Adrenal gland (tissue), 12 donors: ENCODE results near the gene UROD. TPM values are rescaled to one million over a fixed set of nuclear protein-coding genes. Genes with fewer than 3 reads are reported as not detected.

Experiments used
- DNase-seq, 7 donors: peaks; one replicate each; pipeline ENCODE4 v3.0.0-alpha.2; 2019 to 2020
- H3K27ac ChIP-seq, 5 donors: fragments of 200-600 bp; sonication (generic) in 4 of 5; 1 replicate in 3 of 5; 2 replicates in 2 of 5; pipeline versions ENCODE4 v1.5.1 to v1.8.0; 2016 to 2020; ENCODE audit warnings: mild to moderate bottlenecking in 1 of 5
- H3K27me3 ChIP-seq: fragments of 200-600 bp; 2 replicates; pipeline ENCODE4 v1.8.0; 2021
- H3K36me3 ChIP-seq, 2 donors: fragments of 200-600 bp; replicated peaks in 1 of 2; 1 replicate in 1 of 2; 2 replicates in 1 of 2; pipeline versions ENCODE4 v1.5.1 to v1.8.0; 2018 to 2022
- H3K4me1 ChIP-seq, 2 donors: fragments of 200-600 bp; replicated peaks in 1 of 2; 1 replicate in 1 of 2; 2 replicates in 1 of 2; pipeline versions ENCODE4 v1.5.1 to v1.8.0; 2018 to 2021
- H3K4me3 ChIP-seq, 4 donors: fragments of 200-600 bp; sonication (generic) in 3 of 4; one replicate each; pipeline ENCODE4 v1.5.1; 2016 to 2018
- H3K9me3 ChIP-seq, 3 donors: fragments of 200-600 bp; sonication (generic) in 1 of 3; replicated peaks in 1 of 3; 1 replicate in 2 of 3; 2 replicates in 1 of 3; pipeline versions ENCODE4 v1.5.1 to v1.8.0; 2016 to 2021
- CTCF ChIP-seq, 6 experiments: fragments of 450-650 bp in 4 of 6; fragments of 200-600 bp in 2 of 6; sonication (generic) in 1 of 6; IDR thresholded peaks; 1 replicate in 5 of 6; 2 replicates in 1 of 6; pipeline versions ENCODE4 v1.5.1 to v1.8.0; 2016 to 2021; ENCODE audit warnings: antibody characterized with exemption in 6 of 6, mild to moderate bottlenecking in 2 of 6, moderate library complexity in 1 of 6
- POLR2A ChIP-seq, 2 donors: fragments of 450-650 bp; IDR thresholded peaks; one replicate each; pipeline ENCODE4 v1.6.1; 2017; ENCODE audit warnings: antibody characterized with exemption in 2 of 2, mild to moderate bottlenecking in 2 of 2, moderate library complexity in 1 of 2
- WGBS, 4 donors: extraction: QIAGEN DNeasy Blood & Tissue Kit in 2 of 4; methylation state at CpG; one replicate each; pipeline versions ENCODE4 v1.1.5 to v1.1.7; 2013 to 2017; 5-methylcytosine and 5-hydroxymethylcytosine counted together
- intact Hi-C, 2 donors: fragments of 100-400 bp; cut with DNase I; formaldehyde crosslinking; loops; one replicate each; pipeline versions ENCODE4 v1.14.1 to v1.15.0; 2022 to 2023
- polyA plus RNA-seq, 3 donors: library from polyadenylated mRNA; stranded (reverse); fragments of 200-250 nt in 2 of 3; fragments of 350-450 nt in 1 of 3; fragmentation: Illumina TruSeq in 1 of 3; extraction: RNeasy Lipid Tissue Mini Kit (QIAGEN cat#74804) in 1 of 3; gene quantifications; one replicate each; pipeline ENCODE4 v1.2.3, GENCODE V29; 2013 to 2014
- total RNA-seq, 9 donors: library from RNA; depleted of rRNA in 4 of 9; stranded (reverse); fragments of >200 nt in 4 of 9; fragments of 120-200 nt in 1 of 9; fragmentation: NEBNext Ultra II Directional in 1 of 9; extraction: Animal tissue kit (Norgen Biotek cat#: 25700) in 1 of 9; gene quantifications; one replicate each; pipeline versions ENCODE4 v1.1.0 to v1.2.4, GENCODE V29; 2013 to 2023
- donor health status: healthy with polysubstance abuse.
- donor health status: Bipolar disorder and iron deficiency.
- donor health status: DM: yes; HTN: yes; CAD: no.
- donor health status: DM: no; HTN: no; CAD: no.
- donor health status: DM: no; HTN: no; CAD: no.
- donor health status: DM: yes; HTN: yes; CAD: no.

Gene UROD
- total and polyA plus RNA-seq, 12 donors, result 169 to 380 (median 221) TPM

- H3K36me3 ChIP-seq, result peaks cover 0 to 47% of the 10 kb centered on the region in 2 donors
- H3K27me3 ChIP-seq, result no peaks in the 10 kb centered on the region
- H3K27ac ChIP-seq, result peak within 1 kb of the TSS; percentile 83 to 94 (median 92)
- H3K4me1 ChIP-seq, result peaks cover 38 to 49% of the 10 kb centered on the region in 2 donors
- WGBS, 4 donors, result 1 to 3% (median 1%) methylated on average over 12 to 62 of the region's 62 CpGs
- TF ChIP-seq CTCF (IDR thresholded peaks at IDR 0.05), result peak in 1 of 6 experiments; percentile 1
- TF ChIP-seq POLR2A (IDR thresholded peaks at IDR 0.05), result peak in 1 of 2 donors; percentile 22
- intact Hi-C loops, result loop anchor here in 1 of 2 donors (10.0 kb wide), 1 partner anchor 484 kb away; the partner anchor contains the start of gene TESK2
- H3K4me3 ChIP-seq, result peak within 1 kb of the TSS; percentile 36 to 88 (median 75)
- DNase-seq, result peak; percentile 76 to 89 (median 82)
- no peaks in the 10 kb centered on the region for H3K9me3 ChIP-seq
These were observed 921 bp upstream of the UROD start, which contains the start of gene HECTD3 for GRCh38 chr1:45010855-45011811. Gene HECTD3, minus strand, starts transcription at chr1:45011324. Its CDS starts 67 bp downstream, at chr1:45011257.

GRCh38 chr1:45012639-45013278 is 705 bp downstream of the UROD start:
- no peaks in the 10 kb centered on the region for H3K9me3 ChIP-seq
- 2 to 4% (median 4%) methylated on average over 19 to 21 of the region's 21 CpGs for WGBS, 4 donors
- peak overlapping the region; percentile 83 to 94 (median 92) for H3K27ac ChIP-seq
- intact Hi-C loops, result loop anchor here in 1 of 2 donors (2.0 to 10.0 kb wide), 2 partner anchors 290 to 482 kb away; partner anchors contain the start of gene TESK2
- H3K4me1 ChIP-seq, result peaks cover 38 to 49% of the 10 kb centered on the region in 2 donors
- H3K4me3 ChIP-seq, result peak overlapping the region in 3 of 4 donors; percentile 24 to 88 (median 46)
- peak; percentile 83 to 94 (median 93) for DNase-seq
- H3K27me3 ChIP-seq, result no peaks in the 10 kb centered on the region
- peak in 1 of 2 donors; percentile 43 for TF ChIP-seq POLR2A (IDR thresholded peaks at IDR 0.05)
- TF ChIP-seq CTCF (IDR thresholded peaks at IDR 0.05), result no peak
- H3K36me3 ChIP-seq, result peaks cover 0 to 31% of the 10 kb centered on the region in 2 donors

GRCh38 chr1:45013551-45014209 is 1.6 kb downstream of the UROD start:
- no peaks in the 10 kb centered on the region for H3K9me3 ChIP-seq
- TF ChIP-seq POLR2A (IDR thresholded peaks at IDR 0.05) (no peak), CTCF (IDR thresholded peaks at IDR 0.05) (no peak)
- intact Hi-C loops, result loop anchor here in 1 of 2 donors (2.0 to 10.0 kb wide), 2 partner anchors 289 to 481 kb away; partner anchors contain the start of gene TESK2
- peaks cover 0 to 21% of the 10 kb centered on the region in 2 donors for H3K36me3 ChIP-seq
- H3K4me1 ChIP-seq, result peaks cover 38 to 49% of the 10 kb centered on the region in 2 donors
- H3K27me3 ChIP-seq, result no peaks in the 10 kb centered on the region
- WGBS, 4 donors, result 76 to 84% (median 82%) methylated on average over 8 to 12 of the region's 12 CpGs
- no peak overlapping the region for H3K4me3 ChIP-seq
- DNase-seq, result peak in 2 of 7 donors; percentile 27 to 55
- peak overlapping the region in 3 of 5 donors; percentile 92 to 94 (median 93) for H3K27ac ChIP-seq
